K562 (cell line): ENCODE data around the gene EPHB3.

Experiments
- CHD4 ChIP-seq: fragments of 200-600 bp; sonication (generic); IDR thresholded peaks from 3 replicates; pipeline ENCODE4 v1.6.1; 2012; ENCODE audit warnings: low read depth, mild to moderate bottlenecking, mixed read lengths, low read length, inconsistent platforms; ENCODE audit not compliant: insufficient read depth, insufficient replicate concordance, poor library complexity, severe bottlenecking
- GATAD2A ChIP-seq: fragments of 450-650 bp; IDR thresholded peaks from 2 replicates; pipeline ENCODE4 v1.6.1; 2017
- GATAD2B ChIP-seq: fragments of 450-650 bp; IDR thresholded peaks from 2 replicates; pipeline ENCODE4 v1.6.1; 2017; ENCODE audit warnings: mild to moderate bottlenecking, borderline replicate concordance
- HDAC6 ChIP-seq: IDR thresholded peaks from 2 replicates; pipeline ENCODE4 v1.6.1; 2012; ENCODE audit warnings: low read depth, mild to moderate bottlenecking, control low read depth, inconsistent platforms, low read length, moderate library complexity
- MTA1 ChIP-seq: fragments of 450-650 bp; IDR thresholded peaks from 2 replicates; pipeline ENCODE4 v1.6.1; 2017; ENCODE audit warnings: borderline replicate concordance
- MYC ChIP-seq, 2 experiments: fragments of 250-450 bp in 1 of 2; sonication (Bioruptor Pico) in 1 of 2; IDR thresholded peaks; 2 replicates each; pipeline versions ENCODE4 v1.5.1 to v1.6.1; 2012 to 2021; ENCODE audit warnings: low read depth in 2 of 2, borderline replicate concordance in 1 of 2, improper control_type of control experiment in 1 of 2, low read length in 1 of 2, mild to moderate bottlenecking in 1 of 2, moderate library complexity in 1 of 2
- PCBP2 ChIP-seq: fragments of 200-400 bp; formaldehyde crosslinking; IDR thresholded peaks from 2 replicates; pipeline ENCODE4 v1.6.1; 2018; ENCODE audit warnings: low read length, low read depth, mild to moderate bottlenecking, moderate library complexity; ENCODE audit not compliant: poor library complexity, severe bottlenecking
- TFAM ChIP-seq: fragments of 250-450 bp; sonication (Bioruptor Pico); conservative IDR thresholded peaks from 2 replicates; pipeline ENCODE4 v1.5.0; 2021; ENCODE audit warnings: mild to moderate bottlenecking, moderate library complexity
- ZBTB7A ChIP-seq: IDR thresholded peaks from 2 replicates; pipeline ENCODE4 v1.6.1; 2011; ENCODE audit warnings: low read depth, mild to moderate bottlenecking, low read length, moderate library complexity, borderline replicate concordance; ENCODE audit not compliant: control insufficient read depth
- TF ChIP-seq, protein P1 (sequence below): IDR thresholded peaks from 2 replicates; pipeline ENCODE4 v1.6.1; 2016; ENCODE audit warnings: missing genetic modification characterization, missing compliant biosample characterization
- TF ChIP-seq, protein P2 (sequence below): IDR thresholded peaks from 2 replicates; pipeline ENCODE4 v1.6.1; 2011; ENCODE audit not compliant: insufficient read length; ENCODE audit errors: extremely low read depth

DNA sequence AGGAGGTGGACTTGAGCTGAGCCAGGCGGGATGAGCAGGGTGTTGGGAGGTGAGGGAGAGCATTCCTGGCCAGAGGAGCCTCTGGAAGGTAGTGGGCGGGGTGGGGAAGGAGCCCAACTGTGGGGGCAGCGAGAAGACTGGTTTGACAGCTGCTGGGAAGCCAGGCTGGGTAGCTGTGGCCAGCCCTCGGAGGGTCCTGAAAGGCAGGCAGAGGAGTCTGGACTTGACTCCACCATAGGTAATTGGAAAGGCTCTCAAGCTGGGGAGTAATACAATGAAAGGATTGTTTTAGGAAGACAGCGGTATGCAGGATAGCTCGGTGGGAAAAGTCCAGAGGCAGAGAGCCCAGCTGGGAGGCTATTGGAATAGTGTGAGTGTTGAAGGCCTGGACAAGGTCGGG is 17.2 kb downstream of the EPHB3 start:
- TF ChIP-seq TFAM (CRISPR knock-in tag): no peak
- TF ChIP-seq CHD4: no peak
- no peak for TF ChIP-seq ZBTB7A
- TF ChIP-seq MYC (IDR thresholded peaks at IDR 0.05; ENCODE audit: low read depth, low read length): no peak
- TF ChIP-seq MYC (CRISPR knock-in tag; IDR thresholded peaks at IDR 0.05; ENCODE audit: borderline replicate concordance, low read depth): no peak
- TF ChIP-seq PCBP2: no peak
- TF ChIP-seq GATAD2A: no peak
- no peak for TF ChIP-seq HDAC6
- TF ChIP-seq, protein P1, sequence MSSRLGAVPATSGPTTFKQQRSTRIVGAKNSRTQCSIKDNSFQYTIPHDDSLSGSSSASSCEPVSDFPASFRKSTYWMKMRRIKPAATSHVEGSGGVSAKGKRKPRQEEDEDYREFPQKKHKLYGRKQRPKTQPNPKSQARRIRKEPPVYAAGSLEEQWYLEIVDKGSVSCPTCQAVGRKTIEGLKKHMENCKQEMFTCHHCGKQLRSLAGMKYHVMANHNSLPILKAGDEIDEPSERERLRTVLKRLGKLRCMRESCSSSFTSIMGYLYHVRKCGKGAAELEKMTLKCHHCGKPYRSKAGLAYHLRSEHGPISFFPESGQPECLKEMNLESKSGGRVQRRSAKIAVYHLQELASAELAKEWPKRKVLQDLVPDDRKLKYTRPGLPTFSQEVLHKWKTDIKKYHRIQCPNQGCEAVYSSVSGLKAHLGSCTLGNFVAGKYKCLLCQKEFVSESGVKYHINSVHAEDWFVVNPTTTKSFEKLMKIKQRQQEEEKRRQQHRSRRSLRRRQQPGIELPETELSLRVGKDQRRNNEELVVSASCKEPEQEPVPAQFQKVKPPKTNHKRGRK (tag): no peak
- TF ChIP-seq MTA1: no peak
- TF ChIP-seq, protein P2, sequence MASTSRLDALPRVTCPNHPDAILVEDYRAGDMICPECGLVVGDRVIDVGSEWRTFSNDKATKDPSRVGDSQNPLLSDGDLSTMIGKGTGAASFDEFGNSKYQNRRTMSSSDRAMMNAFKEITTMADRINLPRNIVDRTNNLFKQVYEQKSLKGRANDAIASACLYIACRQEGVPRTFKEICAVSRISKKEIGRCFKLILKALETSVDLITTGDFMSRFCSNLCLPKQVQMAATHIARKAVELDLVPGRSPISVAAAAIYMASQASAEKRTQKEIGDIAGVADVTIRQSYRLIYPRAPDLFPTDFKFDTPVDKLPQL: no peak
- no peak for TF ChIP-seq GATAD2B
